ENCODE measurements around the gene PRKG1.
A peak's percentile ranks its signal among the peaks of the same experiment; 100 is the strongest.
"Not testable (repeated sequence)": the region's sequence is repeated elsewhere in the genome, so short reads cannot be mapped to it uniquely, and the experiment has no call there.

PRKG1 gene

DNA sequence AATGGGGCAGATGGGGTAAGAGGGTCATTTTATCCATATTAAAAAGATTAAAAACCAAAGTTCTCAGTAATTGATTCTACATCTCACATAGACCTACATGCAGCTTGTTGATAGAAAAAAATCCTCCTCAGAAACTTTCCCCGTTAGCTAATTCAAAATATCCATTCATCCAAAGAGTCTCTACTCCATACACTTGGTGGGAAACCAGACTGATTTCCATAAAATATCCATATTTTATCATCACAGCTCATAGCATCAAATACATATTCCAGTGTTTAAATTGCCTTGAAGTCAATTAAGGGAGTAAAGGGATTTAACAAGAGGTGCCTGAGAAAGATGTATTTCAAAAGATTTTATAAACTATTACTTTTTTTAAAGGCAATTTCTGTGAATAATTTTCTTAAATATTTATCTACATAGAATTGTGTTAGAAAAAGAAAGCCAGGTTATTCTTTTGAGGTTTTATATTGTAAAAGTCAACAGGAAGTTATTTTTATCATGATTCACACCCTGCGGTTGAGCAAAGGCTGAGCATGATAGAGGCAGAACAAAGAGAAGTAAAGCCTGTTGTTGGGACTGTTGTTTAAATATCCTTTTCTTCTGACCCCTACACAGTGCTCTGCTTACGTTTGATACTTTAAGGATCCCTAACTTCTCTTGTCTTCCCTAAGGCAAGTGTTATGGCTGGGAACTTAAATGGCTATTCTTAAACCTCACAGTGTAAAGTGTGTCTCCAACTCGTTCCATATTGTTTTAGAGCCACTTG is 266.7 kb downstream of the PRKG1 start:
- DNase-seq: no peak

DNA sequence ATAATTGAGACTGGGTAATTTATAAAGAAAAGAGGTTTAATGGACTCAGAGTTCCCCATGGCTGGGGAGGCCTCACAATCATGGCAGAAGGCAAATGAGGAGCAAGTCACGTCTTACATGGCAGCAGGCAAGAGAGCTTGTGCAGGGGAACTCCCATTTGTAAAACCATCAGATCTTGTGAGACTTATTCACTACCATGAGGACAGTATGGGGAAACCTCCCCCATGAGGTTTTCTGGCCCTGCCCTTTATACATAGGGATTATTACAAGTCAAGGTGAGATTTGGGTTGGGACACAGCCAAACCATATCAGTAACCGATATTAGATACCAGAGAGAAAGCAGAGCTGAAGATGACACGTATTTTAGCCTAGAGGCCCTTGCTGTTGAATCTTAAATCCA is 267.5 kb downstream of the PRKG1 start:
- not testable (repeated sequence) for DNase-seq

- no peak for DNase-seq
Observed at GRCh38 chr10:51342381-51342780, 268.1 kb downstream of the PRKG1 start.

GRCh38 chr10:51343391-51343790 is 269.1 kb downstream of the PRKG1 start:
- no peak for DNase-seq

DNA sequence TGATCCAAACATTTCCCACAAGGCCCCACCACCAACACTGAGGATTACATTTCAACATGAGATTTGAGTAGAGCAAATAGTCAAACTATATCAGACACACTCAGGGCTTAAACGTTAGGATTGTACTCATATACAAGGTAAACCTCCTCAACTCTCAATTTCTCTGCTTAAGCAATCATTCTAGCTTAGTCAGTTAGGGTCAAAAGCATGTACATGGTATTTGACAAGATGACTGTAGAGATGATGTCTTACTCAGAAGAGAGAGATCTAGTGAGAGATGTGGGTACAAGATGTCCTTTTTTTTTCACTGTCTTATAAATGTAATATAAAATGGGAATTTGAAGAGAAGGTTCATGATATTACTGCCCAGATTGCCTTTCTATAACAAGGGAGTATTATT is 270.1 kb downstream of the PRKG1 start:
- DNase-seq: no peak

- DNase-seq: no peak
Observed at GRCh38 chr10:51348622-51349021, 274.3 kb downstream of the PRKG1 start.

- DNase-seq: no peak
Observed at GRCh38 chr10:51357170-51357569, 282.9 kb downstream of the PRKG1 start.

GRCh38 chr10:51358227-51358626 is 283.9 kb downstream of the PRKG1 start:
- no peak for DNase-seq

- no peak for DNase-seq
Observed at GRCh38 chr10:51363415-51363814, 289.1 kb downstream of the PRKG1 start.

DNA sequence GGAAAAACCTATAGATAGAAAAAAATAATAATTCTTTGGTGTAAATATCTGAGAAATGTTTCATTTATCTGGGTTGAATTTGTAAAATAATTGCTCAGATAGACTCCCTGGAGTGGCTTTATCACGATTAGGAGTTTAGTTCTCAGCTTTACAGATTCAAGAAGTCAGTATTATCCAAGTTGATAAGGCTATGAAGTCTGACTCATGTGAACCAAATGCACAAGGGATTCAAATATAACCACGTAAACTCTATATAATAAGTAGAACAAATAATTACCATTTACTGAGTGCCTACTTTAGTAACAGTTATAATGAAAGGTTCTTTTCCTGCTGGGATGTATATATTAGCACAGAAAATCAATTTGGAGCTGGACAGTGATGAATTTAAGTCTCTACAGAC is 290.4 kb downstream of the PRKG1 start:
- no peak for DNase-seq

- no peak for DNase-seq
Observed at GRCh38 chr10:51366044-51366443, 291.8 kb downstream of the PRKG1 start.

- DNase-seq: no peak
Observed at GRCh38 chr10:51367127-51367526, 292.8 kb downstream of the PRKG1 start.

DNA sequence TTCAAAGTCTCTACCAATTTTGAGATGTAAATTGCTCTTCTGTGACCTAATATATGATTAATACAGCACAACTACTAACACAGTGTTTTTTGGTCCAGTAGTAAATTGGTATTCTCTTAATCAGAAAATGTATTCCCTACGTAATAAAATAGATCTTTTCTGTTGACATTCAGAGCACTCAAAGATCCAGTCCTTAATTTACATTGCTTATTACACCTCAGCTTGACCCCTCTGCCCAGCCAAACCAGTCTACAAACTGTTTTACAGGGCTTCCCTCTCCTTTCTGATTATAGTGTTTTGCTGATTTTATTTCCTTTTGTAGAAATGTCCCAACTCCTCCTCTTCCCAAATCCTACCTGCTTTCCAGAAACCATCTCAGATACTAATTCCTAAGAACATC is 293.4 kb downstream of the PRKG1 start:
- DNase-seq: no peak

DNA sequence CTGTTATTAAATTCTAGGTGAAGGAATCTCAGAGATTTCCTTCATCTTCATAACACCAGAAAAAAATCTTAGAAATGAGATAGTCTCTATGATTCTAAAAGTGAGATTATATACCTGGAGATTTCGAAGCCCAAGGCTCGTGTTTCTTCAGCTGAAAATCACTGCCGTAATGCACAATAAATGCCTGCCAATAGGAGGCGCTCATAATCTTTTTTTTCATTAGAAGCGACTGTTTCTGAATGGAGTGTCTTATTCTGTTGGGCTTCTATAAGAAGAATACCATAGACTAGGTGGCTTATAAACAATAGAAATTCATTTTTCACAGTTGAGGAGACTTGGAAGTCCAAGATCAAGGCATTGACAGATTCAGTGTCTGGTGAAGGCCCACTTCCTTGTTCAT is 294.7 kb downstream of the PRKG1 start:
- DNase-seq: no peak

GRCh38 chr10:51369903-51370302 is 295.6 kb downstream of the PRKG1 start:
- DNase-seq: peak; percentile 61

DNA sequence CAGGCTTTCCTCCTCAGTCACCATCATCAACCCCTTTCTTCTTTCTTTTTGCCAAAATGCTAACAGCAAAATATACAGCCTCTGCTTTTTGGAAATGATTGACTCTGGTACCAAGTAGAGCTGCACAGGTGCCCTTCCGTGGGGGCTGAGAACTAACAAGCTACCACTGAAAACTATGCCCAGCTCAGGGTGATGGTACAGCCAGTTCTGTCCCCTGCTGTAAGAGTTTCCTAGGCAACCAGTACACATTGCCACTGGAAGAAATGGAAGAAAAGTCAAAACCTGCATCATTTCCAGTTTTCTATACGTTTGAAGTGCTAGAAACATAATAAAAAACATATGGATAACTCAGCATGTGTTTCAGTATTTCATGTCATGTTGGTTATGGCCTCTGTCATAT is 297.5 kb downstream of the PRKG1 start:
- DNase-seq: no peak

- no peak for DNase-seq
Observed at GRCh38 chr10:51375790-51376189, 301.5 kb downstream of the PRKG1 start.

DNA sequence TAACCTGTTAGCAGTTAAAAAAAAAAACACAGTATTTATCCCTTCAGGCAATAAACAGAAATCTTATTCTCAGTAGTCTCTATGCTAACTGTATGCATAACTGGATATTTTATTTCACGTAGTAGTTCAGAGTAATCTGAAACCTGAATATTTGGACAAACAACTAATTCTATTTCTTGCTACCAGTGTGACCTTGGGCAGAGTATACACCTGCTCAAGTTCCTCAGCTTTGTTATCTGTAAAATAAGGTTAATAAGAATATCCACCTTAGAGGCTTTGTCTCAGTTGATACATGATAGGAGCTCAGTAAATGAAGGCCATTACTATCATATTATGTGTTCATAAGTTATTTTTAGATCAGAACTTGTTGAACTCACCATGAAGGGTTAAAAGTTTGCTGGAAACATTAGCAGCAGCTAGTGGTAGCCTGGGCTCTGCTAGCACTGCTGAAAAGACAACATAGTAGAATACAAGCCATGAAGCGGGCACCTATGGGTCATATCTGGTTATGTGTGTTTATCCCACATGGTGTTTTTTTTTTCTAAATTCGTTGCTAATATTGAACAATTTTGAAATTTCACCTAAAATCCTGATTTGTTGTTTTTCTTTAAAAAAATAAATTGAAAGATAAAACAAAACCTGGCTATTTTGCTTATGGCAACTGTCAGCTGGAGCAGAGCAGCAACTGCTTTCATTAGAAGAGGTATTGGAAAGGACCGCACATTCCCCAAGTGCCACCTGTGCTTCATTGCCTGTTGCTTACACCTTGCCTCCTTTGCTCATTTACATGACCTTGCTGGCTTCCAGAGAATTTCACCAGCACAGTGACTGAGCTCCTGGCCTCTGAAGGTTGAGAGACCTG is 303.0 kb downstream of the PRKG1 start:
- DNase-seq: no peak

- DNase-seq: no peak
Observed at GRCh38 chr10:51377932-51378599, 303.8 kb downstream of the PRKG1 start.

DNA sequence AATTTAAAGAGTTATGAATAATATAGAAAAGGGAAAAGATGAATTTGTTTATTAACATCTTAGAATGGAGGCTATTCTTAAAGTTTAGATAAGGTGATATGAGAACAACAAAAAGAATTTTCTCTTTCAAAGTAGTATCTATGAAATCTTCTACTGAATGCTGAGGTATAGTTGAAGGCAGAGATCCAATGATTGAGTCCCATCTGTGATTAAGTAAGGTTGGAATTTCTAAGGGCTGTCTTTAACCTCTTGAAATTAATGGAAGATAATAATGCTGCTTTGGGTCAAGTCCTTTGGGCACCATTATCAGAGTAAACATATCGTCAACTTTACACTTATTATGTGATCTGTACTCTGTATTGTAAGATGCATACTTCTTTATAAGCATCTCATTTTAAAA is 307.9 kb downstream of the PRKG1 start:
- DNase-seq: no peak

DNA sequence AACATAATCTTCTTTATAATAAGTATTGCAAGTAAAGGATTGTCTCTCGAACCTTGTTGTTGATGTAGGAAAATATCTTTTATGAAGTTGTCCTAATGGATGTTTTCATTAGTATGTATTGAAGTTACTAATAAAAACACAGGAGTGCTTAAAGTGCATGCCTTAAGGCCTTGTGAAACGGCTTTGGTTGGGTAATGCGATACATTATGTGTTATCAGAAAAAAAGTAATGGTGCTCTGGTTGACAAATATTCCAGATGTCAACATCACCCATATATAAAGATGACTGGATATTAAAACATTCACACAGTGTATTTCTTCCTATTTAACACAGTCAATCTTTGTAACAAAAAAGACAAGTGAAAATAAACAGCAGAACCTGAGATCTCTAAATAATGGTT is 310.7 kb downstream of the PRKG1 start:
- no peak for DNase-seq

GRCh38 chr10:51386248-51386885 is 312.1 kb downstream of the PRKG1 start:
- peak; percentile 33 for DNase-seq

All from fibroblast of skin of right quadriceps (primary cell).